A204.1 (cell line): ENCODE measurements around the gene PTPRU.
"Not testable (repeated sequence)": the region's sequence is repeated elsewhere in the genome, so short reads cannot be mapped to it uniquely, and the experiment has no call there.

Experiments
- FAIRE-seq: peaks from 2 replicates; lab custom pipeline; 2012; peaks lifted over from hg19 to GRCh38; lab: Jason Lieb, UNC

PTPRU gene

DNA sequence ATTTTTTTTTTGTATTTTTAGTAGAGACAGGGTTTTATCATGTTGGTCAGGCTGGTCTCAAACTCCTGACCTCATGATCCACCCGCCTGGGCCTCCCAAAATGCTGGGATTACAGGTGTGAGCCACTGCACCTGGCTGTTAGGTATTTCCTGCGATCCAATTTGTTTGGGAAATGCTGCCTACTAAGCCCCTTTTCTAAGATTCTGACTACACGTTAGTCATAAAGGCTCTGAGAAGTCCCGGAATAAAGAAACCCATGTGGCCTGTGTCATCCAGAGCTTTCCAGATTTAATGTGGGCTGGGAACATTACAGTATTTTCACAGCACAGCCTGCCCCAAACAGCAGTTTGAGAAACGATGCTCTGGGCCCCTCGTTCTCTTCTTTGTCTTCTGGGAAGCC is 14.1 kb upstream of the PTPRU start:
- not testable (repeated sequence) for FAIRE-seq

DNA sequence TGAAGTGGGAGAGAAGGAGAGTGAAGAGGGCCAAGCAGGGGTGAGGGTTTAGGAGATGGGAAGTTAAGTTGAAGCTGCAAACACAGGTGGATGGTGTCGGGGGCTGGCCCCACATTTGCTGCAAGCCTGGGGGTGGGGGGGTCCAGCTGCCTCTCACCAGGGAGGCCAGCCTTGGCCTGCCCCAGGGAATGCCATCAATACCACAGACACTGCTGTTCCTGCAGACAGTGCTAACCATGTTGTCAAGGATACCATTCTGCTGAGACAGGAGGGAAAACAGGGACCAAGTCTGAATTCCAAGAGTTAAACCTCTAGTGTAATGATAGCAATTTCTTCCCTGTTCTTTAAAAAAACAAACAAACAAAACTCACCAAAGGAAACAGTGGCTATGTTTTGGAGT is 13.6 kb upstream of the PTPRU start:
- no peak for FAIRE-seq

DNA sequence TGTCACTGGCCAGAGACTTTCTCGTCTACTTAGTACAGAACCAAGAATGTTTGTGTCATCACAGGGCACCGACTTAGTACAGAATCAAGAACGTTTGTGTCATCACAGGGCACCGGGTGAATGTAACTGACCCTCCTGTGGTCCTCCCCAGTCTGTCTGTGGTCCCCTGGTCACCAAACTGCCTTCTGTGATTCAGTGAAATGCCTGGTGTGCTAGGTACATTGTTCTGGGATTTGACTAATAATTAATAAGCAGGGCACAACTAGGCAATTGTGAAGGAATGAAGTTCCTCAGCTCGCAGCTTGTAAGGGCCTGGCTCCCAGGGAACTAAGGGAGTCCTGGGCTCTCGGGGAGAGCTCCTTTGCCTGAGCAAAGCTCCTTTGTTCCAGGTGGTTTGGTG is 12.8 kb upstream of the PTPRU start:
- FAIRE-seq = no peak

- FAIRE-seq = no peak
These were observed 11.9 kb upstream of the PTPRU start for GRCh38 chr1:29224356-29224837.

DNA sequence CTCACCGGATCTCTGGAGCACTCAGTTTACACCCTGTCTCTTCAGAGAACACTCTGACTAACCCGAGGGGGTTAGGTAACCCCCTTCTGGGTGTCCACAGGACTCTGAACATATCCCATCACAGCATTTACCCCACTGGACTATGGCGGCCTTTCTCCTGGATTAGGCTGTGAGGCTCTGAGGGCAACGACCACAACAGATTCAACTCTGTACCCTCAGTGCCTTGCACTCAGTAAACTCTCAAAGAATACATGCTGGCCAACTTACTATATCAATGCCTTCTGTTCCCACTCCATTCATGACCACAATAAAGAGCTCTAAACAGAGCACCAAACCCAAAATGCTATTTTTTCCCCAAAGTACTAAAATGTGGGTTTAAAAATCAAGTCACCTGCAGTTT is 11.0 kb upstream of the PTPRU start:
- FAIRE-seq = no peak

GRCh38 chr1:29227511-29227910 is 8.8 kb upstream of the PTPRU start:
- no peak for FAIRE-seq

- no peak for FAIRE-seq
These were observed 6.1 kb upstream of the PTPRU start for GRCh38 chr1:29230204-29230552.

- no peak for FAIRE-seq
These were observed 5.6 kb upstream of the PTPRU start, which contains the start of gene MECR for GRCh38 chr1:29230553-29231378. Gene MECR, minus strand, starts transcription at chr1:29230934. Its CDS starts 28 bp downstream, at chr1:29230906.

- no peak for FAIRE-seq
These were observed 3.9 kb upstream of the PTPRU start for GRCh38 chr1:29232387-29232786.

DNA sequence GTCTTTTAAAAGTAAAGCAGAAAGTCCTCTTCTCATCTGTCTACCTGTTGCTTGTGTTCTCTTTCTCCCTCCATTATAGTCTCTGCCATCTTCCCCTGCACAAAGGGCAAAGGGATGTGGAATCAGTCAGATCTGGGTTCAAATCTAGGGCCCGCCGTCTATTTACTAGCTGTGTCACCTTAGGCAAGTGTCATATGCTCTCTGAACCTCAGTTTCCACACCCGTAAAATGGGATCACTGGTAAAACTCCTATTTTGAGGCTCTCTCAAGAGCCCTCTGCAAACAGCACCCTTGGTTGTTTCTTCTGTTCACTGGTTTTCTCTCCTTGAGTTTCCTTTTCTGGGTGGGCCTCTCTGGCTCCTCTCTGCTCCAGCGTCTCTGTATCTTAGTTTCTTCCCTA is 2.6 kb upstream of the PTPRU start:
- FAIRE-seq = no peak

DNA sequence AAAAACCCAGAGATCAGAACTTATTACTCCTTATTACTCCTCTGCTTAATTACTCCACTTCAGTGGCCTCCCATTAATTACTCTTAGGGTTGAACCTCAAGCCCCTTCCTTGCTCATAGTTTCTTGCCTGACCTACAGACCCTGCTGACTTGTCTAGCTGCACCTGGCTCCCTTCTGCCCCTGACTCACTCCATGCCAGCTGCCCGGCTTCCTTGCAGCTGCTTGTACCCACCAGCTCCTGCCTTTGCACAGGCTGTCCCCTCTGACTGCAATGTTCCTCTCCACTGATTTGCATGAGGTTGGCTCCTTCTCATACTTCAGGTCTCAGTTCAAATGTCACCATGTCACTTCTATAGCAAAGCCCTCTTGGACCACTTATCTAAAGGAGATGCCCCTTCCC is 1.9 kb upstream of the PTPRU start:
- FAIRE-seq = no peak

GRCh38 chr1:29234881-29235280 is 1.4 kb upstream of the PTPRU start:
- not testable (repeated sequence) for FAIRE-seq

DNA sequence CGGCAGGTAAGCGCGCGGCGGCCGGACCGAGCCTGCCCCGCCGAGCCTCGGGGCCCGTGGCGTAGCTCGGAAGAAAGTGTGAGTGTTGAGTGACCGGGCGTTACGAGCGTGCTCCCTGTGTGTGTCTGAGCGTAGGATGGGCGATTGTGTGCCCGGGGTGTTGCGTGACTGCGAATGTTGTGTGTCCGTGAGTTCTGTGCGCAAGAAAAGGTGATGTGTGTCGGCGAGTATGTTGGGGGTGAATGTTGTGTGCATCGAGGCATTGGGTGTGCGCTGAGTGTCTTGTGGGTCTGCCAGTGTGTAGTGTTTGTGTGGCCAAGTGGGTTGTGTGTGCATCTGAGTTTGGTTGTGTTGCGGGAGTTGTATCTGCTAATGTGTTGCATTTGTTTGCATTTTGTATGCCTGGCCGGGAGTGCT is 398 bp downstream of the PTPRU start:
- FAIRE-seq = no peak

- no peak for FAIRE-seq
These were observed 953 bp downstream of the PTPRU start for GRCh38 chr1:29237129-29237821.

DNA sequence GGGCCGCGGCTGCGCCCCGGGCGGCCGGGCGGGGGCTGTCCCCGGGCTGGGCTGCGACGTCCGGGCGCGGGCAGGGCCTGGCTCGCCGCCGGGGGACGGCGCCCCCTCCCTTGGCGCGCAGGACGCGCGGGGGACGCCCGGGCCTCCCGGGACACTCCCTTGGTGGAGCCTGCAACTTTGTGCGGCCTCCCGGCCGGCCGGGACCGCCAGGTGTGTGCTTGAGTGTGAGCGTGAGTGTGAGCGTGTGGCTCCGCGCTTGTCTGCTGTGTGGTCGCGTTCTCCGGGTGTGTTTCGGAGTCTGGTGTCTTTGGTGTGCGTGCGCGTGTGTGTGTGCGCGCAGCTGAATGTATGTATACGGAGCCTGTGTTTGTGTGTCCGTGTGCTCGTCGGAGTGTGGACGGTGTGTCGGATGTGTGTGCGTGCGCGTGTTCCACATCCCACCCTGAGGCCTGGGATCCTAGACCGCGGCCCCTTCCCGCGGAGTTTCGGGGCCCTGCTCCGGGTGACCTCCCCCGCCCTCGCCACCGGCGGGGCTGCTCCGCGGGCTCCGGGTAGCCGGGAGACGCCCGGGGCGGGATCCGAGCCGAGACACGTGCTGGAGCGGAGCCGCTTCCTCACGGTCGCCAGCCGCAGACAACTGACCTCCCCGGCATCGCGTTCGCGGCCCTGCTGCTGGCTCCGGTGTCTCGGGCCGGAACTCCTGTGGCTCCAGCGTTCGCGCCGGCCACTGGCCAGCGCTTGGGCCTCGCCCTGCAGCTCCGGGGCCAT is 1.7 kb downstream of the PTPRU start:
- no peak for FAIRE-seq

DNA sequence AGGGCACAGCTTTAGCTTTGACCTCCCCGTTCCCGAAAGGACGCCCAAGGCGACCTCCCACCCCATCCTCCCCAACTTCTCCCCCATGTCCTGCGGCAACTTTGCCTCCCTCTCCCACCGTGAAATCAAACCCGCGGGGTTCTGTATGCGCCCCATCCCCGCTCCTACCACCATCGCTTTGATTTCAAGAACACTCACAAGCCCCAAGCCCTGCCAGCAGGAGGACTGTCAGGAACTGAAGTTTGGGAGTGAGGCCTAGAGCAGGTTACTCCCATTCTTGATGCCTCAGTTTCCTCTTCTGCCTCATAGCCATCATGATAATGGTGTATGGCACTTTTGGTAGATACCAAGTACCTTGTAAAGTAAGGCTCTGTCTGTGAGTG is 2.3 kb downstream of the PTPRU start:
- FAIRE-seq = no peak

- FAIRE-seq = no peak
These were observed 2.8 kb downstream of the PTPRU start for GRCh38 chr1:29239142-29239541.

- no peak for FAIRE-seq
These were observed 4.1 kb downstream of the PTPRU start for GRCh38 chr1:29240400-29240837.

- FAIRE-seq = no peak
These were observed 4.7 kb downstream of the PTPRU start for GRCh38 chr1:29240986-29241385.

- no peak for FAIRE-seq
These were observed 6.9 kb downstream of the PTPRU start for GRCh38 chr1:29243023-29243870.

DNA sequence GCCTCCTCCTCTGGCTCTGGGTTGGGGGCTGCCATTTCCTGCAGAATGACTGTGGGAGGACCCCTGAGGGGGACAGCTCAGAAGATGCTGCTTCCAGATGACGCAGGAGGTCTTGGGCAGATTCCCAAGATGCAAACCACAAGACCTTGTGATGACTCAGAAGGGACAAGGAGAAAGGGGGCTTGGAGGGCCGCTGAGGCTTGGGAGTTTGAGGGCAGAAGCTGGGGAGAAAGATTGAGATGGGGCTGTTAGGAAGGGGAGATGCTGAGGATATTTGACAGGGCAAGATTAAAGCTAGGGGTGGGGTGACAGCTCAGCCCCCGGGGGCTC is 7.5 kb downstream of the PTPRU start:
- no peak for FAIRE-seq

GRCh38 chr1:29245261-29245660 is 8.9 kb downstream of the PTPRU start:
- no peak for FAIRE-seq
